GM23338 (cell line): ENCODE data around the gene TMEM123. TPM values are rescaled to one million over a fixed set of nuclear protein-coding genes. Genes with fewer than 3 reads are reported as not detected.

Experiments used
- ATAC-seq: fragments of 200-7000 bp; cut with Tn5 transposase; 3 replicates; pipeline ENCODE4 v1.9.1; 2020
- DNase-seq: peaks from one replicate; pipeline ENCODE4 v3.0.0-alpha.2; 2015; ENCODE audit warnings: low spot score
- H2AFZ ChIP-seq: fragments of 200-600 bp; sonication (generic); 2 replicates; pipeline ENCODE4 v1.8.0; 2016; ENCODE audit warnings: antibody characterized with exemption, mild to moderate bottlenecking, moderate library complexity
- H3F3A ChIP-seq: fragments of 200-600 bp; sonication (generic); replicated peaks from 2 replicates; pipeline ENCODE4 v1.8.0; 2017; ENCODE audit warnings: antibody characterized with exemption, mixed run types, low read depth
- H3K27ac ChIP-seq: fragments of 200-600 bp; sonication (generic); 2 replicates; pipeline ENCODE4 v1.6.1; 2016; ENCODE audit warnings: low read depth
- H3K27me3 ChIP-seq: fragments of 200-600 bp; sonication (generic); 2 replicates; pipeline ENCODE4 v1.8.0; 2016; ENCODE audit warnings: mild to moderate bottlenecking, mixed run types, moderate library complexity; ENCODE audit not compliant: insufficient read depth
- H3K36me3 ChIP-seq: fragments of 200-600 bp; sonication (generic); 2 replicates; pipeline ENCODE4 v1.8.0; 2016; ENCODE audit warnings: mild to moderate bottlenecking; ENCODE audit not compliant: insufficient read depth
- H3K4me1 ChIP-seq: fragments of 200-600 bp; sonication (generic); 2 replicates; pipeline ENCODE4 v1.8.0; 2016; ENCODE audit warnings: mild to moderate bottlenecking, moderate library complexity; ENCODE audit not compliant: insufficient read depth
- H3K4me2 ChIP-seq: fragments of 200-600 bp; sonication (generic); 2 replicates; pipeline ENCODE4 v1.7.1; 2017; ENCODE audit warnings: mixed run types
- H3K4me3 ChIP-seq: fragments of 200-600 bp; sonication (generic); 2 replicates; pipeline ENCODE4 v1.6.1; 2016; ENCODE audit warnings: mixed run types
- H3K79me2 ChIP-seq: fragments of 200-600 bp; sonication (generic); replicated peaks from 2 replicates; pipeline ENCODE4 v1.8.0; 2017; ENCODE audit warnings: mild to moderate bottlenecking; ENCODE audit not compliant: insufficient read depth
- H3K9me2 ChIP-seq: fragments of 200-600 bp; sonication (generic); 2 replicates; pipeline ENCODE4 v1.8.0; 2017; ENCODE audit not compliant: insufficient read depth
- H4K20me1 ChIP-seq: fragments of 200-600 bp; sonication (generic); replicated peaks from 2 replicates; pipeline ENCODE4 v1.8.0; 2017; ENCODE audit warnings: mild to moderate bottlenecking; ENCODE audit not compliant: insufficient read depth
- H3K27ac Mint-ChIP-seq: 2 replicates; pipeline ENCODE4 v1.8.0; 2020; ENCODE audit warnings: inconsistent platforms, mild to moderate bottlenecking, moderate library complexity, mixed read lengths
- H3K27me3 Mint-ChIP-seq: 3 replicates; pipeline ENCODE4 v1.8.0; 2022; ENCODE audit warnings: low read depth, mild to moderate bottlenecking, moderate library complexity, mixed read lengths, inconsistent platforms; ENCODE audit not compliant: insufficient read depth, poor library complexity
- H3K36me3 Mint-ChIP-seq: 3 replicates; pipeline ENCODE4 v1.8.0; 2021; ENCODE audit warnings: low read depth, mild to moderate bottlenecking, inconsistent platforms, moderate library complexity, mixed read lengths
- H3K4me1 Mint-ChIP-seq: 3 replicates; pipeline ENCODE4 v1.8.0; 2020; ENCODE audit warnings: mild to moderate bottlenecking, inconsistent platforms, mixed read lengths
- H3K4me3 Mint-ChIP-seq: 3 replicates; pipeline ENCODE4 v1.8.0; 2021; ENCODE audit warnings: moderate library complexity, mild to moderate bottlenecking, inconsistent platforms, mixed read lengths
- H3K9me3 Mint-ChIP-seq: 3 replicates; pipeline ENCODE4 v1.8.0; 2020; ENCODE audit warnings: moderate library complexity, mild to moderate bottlenecking, inconsistent platforms, mixed read lengths
- CREB1 ChIP-seq: fragments of 250-450 bp; sonication (Bioruptor Pico); IDR thresholded peaks from 2 replicates; pipeline ENCODE4 v1.5.0; 2020; ENCODE audit warnings: low read depth, mild to moderate bottlenecking, moderate library complexity
- ETS1 ChIP-seq: IDR thresholded peaks from 2 replicates; pipeline ENCODE4 v1.6.1; 2016; ENCODE audit warnings: antibody characterized with exemption
- EZH2 ChIP-seq: fragments of 200-600 bp; sonication (generic); IDR thresholded peaks from one replicate; pipeline ENCODE4 v1.8.0; 2017; ENCODE audit warnings: antibody characterized with exemption, mild to moderate bottlenecking, low read depth; ENCODE audit not compliant: unreplicated experiment
- EZH2phosphoT487 ChIP-seq: fragments of 200-600 bp; sonication (generic); IDR thresholded peaks from one replicate; pipeline ENCODE4 v1.8.1; 2018; ENCODE audit warnings: antibody characterized with exemption; ENCODE audit not compliant: unreplicated experiment
- NANOG ChIP-seq: IDR thresholded peaks from 2 replicates; pipeline ENCODE4 v1.6.1; 2016; ENCODE audit warnings: antibody characterized with exemption, borderline replicate concordance
- POLR2AphosphoS5 ChIP-seq: IDR thresholded peaks from 2 replicates; pipeline ENCODE4 v1.6.1; 2016; ENCODE audit warnings: antibody characterized with exemption, low read depth
- STAT1 ChIP-seq: IDR thresholded peaks from one replicate; pipeline ENCODE4 v1.6.1; 2016; ENCODE audit warnings: antibody characterized with exemption; ENCODE audit not compliant: unreplicated experiment
- ZNF114 ChIP-seq: fragments of 250-450 bp; sonication (Bioruptor Pico); IDR thresholded peaks from 2 replicates; pipeline ENCODE4 v1.5.0; 2020; ENCODE audit warnings: mild to moderate bottlenecking, moderate library complexity
- ZNF462 ChIP-seq: fragments of 250-450 bp; sonication (Bioruptor Pico); IDR thresholded peaks from 2 replicates; pipeline ENCODE4 v1.5.0; 2020; ENCODE audit warnings: mild to moderate bottlenecking, moderate library complexity
- polyA plus RNA-seq: library from polyadenylated mRNA; unstranded; fragments of >200 nt; fragmentation: Nextera tagmentation; extraction: Ambion mirVana; gene quantifications from 2 replicates; pipeline ENCODE4 v1.2.1, GENCODE V29; 2016
- total RNA-seq: library from RNA; depleted of rRNA; stranded (reverse); fragments of >200 nt; shearing (Covaris generic); gene quantifications from 2 replicates; pipeline ENCODE4 v1.2.3, GENCODE V29; 2014

The TMEM123 gene
- total and polyA plus RNA-seq, 2 experiments from 2014 or later: 44.1 to 61.0 TPM

DNA sequence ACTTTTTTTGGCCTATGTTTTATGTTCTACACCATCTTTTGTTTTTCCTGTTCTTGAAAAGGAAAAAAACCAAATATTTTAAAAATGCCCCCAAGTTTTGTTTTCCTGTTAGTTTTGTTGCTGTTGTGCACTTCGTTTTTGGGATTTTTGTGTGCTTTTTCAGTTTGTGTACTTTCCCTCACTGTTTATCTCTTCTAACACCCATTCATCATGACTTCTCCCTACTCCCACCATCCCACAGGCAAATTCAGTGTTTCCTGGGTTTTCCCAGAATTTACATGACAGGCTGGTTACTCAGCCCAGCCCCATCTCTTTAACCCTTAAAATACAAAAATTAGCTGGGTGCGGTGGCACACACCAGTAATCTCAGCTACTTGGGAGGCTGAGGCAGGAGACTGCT lies 15.6 kb downstream of the TMEM123 start:
- DNase-seq (no peak), ATAC-seq (no peak)
- no peak for TF ChIP-seq ZNF462 (CRISPR knock-in tag)
- no peak for TF ChIP-seq POLR2AphosphoS5
- TF ChIP-seq EZH2: no peak
- no peak for TF ChIP-seq STAT1
- no peak for TF ChIP-seq ZNF114 (CRISPR knock-in tag)
- no peak overlapping the region for H3K4me3 Mint-ChIP-seq
- H3K27me3 Mint-ChIP-seq: no peaks in the 10 kb centered on the region
- Histone ChIP-seq H3K27me3 (no peaks in the 10 kb centered on the region), H3K9me2 (no peaks in the 10 kb centered on the region), H2AFZ (no peak overlapping the region), H3K4me2 (no peak overlapping the region), H3F3A (no peaks in the 10 kb centered on the region), H3K79me2 (peaks cover 36% of the 10 kb centered on the region), H3K27ac (no peak overlapping the region), H3K4me3 (no peak overlapping the region), H3K4me1 (peaks cover 22% of the 10 kb centered on the region), H4K20me1 (no peaks in the 10 kb centered on the region), H3K36me3 (peaks cover 11% of the 10 kb centered on the region)
- peaks cover 80% of the 10 kb centered on the region for H3K36me3 Mint-ChIP-seq
- H3K9me3 Mint-ChIP-seq: peaks cover 47% of the 10 kb centered on the region
- no peak overlapping the region for H3K27ac Mint-ChIP-seq
- peaks cover 14% of the 10 kb centered on the region; the same call in 2 of the 3 replicates for H3K4me1 Mint-ChIP-seq

DNA sequence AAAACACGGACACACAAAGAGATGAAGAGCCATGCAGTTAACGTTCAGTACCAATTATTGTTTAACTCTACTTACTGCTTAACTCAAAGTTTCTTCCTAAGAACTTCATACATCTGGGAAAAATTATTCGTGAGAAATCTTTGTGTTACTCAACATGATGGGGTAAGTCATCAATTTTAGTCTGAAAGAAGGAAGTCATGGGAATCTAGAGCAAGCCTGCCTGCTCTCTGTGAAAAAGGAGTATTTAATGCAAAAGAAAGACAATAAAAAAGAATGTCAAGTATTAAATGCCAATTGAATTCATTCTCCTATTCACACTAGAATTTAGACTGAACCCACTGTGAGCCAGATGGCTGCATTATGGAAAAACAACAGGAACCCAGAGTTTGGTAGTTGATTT lies 16.0 kb downstream of the TMEM123 start:
- H3K9me3 Mint-ChIP-seq: peaks cover 51% of the 10 kb centered on the region
- ATAC-seq (no peak), DNase-seq (no peak)
- peaks cover 12% of the 10 kb centered on the region for H3K36me3 ChIP-seq
- no peaks in the 10 kb centered on the region for H4K20me1 ChIP-seq
- no peaks in the 10 kb centered on the region for H3F3A ChIP-seq
- no peak overlapping the region for H3K4me3 ChIP-seq
- no peaks in the 10 kb centered on the region for H3K9me2 ChIP-seq
- no peaks in the 10 kb centered on the region for H3K27me3 Mint-ChIP-seq
- no peak overlapping the region for H3K27ac Mint-ChIP-seq
- H3K36me3 Mint-ChIP-seq: peaks cover 84% of the 10 kb centered on the region
- peaks cover 22% of the 10 kb centered on the region for H3K4me1 ChIP-seq
- no peak overlapping the region for H3K4me3 Mint-ChIP-seq
- H3K27ac ChIP-seq: no peak overlapping the region
- H3K79me2 ChIP-seq: peaks cover 32% of the 10 kb centered on the region
- H2AFZ ChIP-seq: no peak overlapping the region
- no peaks in the 10 kb centered on the region for H3K27me3 ChIP-seq
- H3K4me1 Mint-ChIP-seq: peaks cover 14% of the 10 kb centered on the region; the same call in 2 of the 3 replicates
- no peak overlapping the region for H3K4me2 ChIP-seq
- TF ChIP-seq EZH2 (no peak), CREB1 (CRISPR knock-in tag) (no peak), ETS1 (no peak), NANOG (no peak), EZH2phosphoT487 (no peak), ZNF114 (CRISPR knock-in tag) (no peak)
